ENCODE data around the gene GRIK1.
A peak's percentile ranks its signal among the peaks of the same experiment; 100 is the strongest.

Gene GRIK1

DNA sequence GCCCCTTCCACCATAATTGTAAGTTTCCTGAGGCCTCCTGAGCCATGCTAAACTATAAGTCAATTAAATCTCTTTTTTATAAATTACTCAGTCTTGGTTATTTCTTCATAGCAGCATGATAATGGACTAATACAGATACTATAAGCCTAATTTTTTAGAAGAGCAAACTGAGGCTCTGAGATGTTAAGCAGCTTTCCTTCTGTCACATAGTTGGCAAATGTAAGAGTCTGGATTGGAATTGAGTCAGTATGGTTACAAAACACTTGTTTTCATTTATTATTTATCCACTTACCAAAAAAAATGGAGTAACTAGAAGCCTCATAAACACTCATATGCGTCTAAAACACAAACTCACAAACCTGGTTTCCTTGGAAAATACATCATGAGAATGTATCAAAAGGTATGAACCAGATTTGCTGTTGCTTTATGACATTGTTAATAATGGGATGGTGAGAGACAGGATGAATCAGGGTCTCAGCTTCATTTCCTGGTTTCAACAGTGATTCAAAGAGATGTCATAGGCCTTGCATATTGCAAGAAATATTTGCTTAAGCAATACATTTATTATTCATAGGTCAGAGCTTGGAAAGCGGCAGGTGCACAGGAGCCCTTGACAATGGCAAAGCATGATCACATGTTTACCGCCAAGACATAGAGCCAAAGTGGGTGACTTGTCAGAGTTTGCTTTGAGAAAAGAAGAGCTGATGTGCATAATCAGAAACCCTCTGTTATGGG, 221.5 kb downstream of the GRIK1 start:
- peak; percentile 60 for DNase-seq (ENCODE audit: low read depth)

DNA sequence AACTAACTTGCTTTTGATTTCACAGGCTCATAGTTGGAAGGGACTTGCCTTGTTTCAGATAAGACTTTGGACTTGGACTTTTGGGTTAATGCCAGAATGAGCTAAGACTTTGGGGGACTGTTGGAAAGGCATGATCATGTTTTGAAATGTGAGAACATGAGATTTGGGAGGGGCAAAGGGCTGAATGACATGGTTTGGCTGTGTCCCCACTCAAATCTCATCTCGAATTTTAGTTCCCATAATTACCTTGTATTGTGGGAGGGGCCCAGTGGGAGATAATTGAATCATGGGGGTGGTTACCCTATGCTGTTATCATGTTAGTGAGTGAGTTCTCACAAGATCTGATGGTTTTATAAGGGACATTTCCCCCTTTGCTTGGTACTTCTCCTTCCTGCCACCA, 222.1 kb downstream of the GRIK1 start:
- DNase-seq (ENCODE audit: low read depth): no peak

DNA sequence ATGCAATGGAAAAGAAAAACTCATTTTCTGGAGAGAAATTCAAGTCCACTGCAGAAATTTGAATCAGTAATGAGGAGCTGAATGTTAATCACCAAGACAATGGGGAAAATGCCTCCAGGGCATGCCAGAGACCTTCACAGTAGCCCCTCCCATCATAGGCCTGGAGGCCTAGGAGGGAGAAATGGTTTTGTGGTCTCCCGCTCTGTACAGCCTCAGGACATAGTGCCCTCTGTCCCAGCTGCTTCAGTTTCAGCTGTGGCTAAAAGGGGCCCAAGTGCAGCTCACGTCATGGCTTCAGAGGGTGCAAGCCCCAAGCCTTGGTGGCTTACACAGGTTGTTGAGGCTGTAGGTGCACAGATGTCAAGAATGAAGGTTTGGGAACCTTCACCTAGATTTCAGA, 223.0 kb downstream of the GRIK1 start:
- DNase-seq (ENCODE audit: low read depth): no peak

DNA sequence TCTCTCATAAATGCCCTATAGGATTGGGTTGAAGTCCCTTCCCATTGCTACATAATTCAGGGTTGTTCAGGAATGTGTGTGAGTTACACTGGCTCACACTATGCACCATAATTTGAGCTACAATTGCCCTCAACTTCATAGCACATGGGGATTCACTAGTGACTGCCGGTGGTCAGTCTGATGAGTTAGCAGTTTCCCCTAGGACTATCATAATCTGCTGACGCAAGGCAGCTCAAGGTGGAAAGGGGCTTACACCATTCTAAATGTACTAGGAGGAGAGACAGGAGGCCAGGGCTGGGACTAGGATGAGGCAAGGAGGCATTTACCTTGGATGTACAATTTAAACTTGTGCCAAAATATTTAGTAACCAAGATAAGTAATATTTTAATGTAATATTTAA, 224.7 kb downstream of the GRIK1 start:
- DNase-seq (ENCODE audit: low read depth): no peak

DNA sequence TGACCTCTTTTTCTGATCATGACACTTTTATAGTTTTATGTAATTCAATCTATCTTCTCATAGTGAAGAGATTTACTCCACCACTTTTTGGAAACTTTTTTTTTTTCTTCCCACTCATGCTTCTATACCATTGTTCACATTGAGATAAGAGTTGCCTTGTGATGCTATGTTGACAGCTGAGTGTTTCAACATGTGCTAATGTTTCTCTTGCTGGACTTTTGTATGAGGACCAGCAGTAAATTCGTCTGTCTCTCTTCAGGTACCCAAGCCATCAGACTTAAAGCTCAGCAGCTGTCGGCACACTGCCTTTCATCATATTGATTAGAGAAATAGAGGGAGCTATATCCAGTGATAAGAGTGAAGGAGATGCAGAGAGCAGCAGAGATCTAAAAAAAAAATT, 227.0 kb downstream of the GRIK1 start:
- DNase-seq (ENCODE audit: low read depth): no peak

DNA sequence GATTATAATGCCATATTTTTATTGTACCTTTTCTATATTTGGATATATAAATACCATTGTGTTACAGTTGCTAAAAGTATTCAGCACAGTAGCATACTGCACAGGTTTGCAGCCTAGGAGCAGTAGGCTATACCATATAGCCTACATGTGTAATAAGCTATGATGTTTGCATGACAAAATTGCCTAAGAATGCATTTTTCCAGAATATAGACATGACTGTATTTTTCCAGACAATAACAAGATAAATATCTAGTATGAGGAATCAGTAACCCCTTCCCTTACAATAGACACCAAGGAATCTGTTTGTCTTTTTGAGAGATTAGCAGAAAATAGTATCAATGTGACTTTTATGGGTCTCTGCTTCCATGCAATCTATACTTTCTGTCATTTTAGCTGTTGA, 228.6 kb downstream of the GRIK1 start:
- peak; percentile 9 for DNase-seq (ENCODE audit: low read depth)

DNA sequence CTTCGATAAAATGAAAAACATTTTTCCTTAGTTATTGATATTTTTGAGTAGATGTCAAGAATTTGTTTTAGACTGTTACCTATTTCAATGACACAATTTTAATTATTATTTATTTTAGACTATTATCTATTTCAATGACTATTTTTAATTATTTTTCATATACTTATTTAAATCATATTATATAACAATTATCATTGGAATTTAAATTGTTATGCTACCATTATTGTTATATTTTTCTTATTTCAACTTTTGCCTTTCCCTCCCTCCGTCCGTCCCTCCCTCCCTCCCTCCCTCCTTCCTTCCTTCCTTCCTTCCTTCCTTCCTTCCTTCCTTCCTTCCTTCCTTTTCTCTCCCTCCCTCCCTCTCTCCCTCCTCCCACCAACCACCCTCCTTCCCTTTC, 229.3 kb downstream of the GRIK1 start:
- DNase-seq (ENCODE audit: low read depth): no peak

DNA sequence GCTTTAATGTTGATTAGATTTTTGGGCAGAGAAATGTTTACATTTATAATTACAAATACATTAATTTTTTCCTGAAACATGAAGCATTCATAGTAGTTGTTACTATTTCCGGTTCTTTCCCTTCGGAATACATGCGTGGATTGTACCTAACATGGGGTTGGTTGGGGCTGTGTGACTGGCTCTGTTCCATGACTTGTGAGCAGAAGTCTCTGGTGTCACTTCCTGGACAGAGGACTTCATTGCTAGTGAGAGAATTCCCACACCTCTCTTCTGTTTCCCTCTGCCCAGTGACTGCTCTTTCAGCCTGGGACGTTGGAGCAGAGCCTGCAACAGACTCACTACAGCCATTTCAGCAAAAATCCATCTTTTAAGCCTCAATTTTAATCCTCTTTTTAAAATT, 231.4 kb downstream of the GRIK1 start:
- no peak for DNase-seq (ENCODE audit: low read depth)

DNA sequence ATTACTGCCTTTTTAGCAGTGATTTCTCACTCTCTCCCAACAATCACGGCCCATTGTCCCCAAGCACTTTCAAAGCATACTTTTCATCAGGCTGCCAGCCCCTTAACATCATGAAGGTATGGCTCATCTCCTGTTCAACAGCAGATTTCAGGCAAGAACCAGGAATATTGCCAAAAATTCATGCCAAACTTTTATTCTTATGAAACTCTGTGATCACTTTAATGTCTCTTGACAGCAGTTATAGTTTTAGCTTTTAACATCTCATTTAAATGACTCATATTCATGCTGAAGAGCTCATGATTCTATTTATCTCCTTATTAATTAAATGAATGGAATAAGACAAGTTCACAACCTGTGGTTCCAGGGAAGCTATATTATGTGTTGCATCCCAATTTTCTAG, 235.1 kb downstream of the GRIK1 start:
- no peak for DNase-seq (ENCODE audit: low read depth)

DNA sequence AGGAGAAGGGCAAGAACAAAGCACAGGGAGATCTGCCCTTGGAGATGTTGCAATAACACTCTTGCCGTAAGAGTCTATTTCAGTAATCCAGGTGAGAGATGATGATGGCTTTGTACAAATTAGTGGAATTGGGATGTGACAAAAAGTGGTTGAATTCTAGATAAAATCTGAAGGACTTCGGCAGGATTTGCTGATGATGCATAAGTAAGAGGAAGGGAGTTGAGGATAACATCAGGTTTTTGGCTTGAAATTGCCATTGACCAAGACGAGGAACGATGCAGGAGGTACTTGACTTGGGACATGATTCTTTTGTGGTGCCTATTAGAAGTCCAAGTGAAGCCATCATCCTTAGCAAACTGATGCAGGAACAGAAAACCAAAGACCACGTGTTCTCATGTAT, 238.1 kb downstream of the GRIK1 start:
- DNase-seq (ENCODE audit: low read depth): no peak

DNA sequence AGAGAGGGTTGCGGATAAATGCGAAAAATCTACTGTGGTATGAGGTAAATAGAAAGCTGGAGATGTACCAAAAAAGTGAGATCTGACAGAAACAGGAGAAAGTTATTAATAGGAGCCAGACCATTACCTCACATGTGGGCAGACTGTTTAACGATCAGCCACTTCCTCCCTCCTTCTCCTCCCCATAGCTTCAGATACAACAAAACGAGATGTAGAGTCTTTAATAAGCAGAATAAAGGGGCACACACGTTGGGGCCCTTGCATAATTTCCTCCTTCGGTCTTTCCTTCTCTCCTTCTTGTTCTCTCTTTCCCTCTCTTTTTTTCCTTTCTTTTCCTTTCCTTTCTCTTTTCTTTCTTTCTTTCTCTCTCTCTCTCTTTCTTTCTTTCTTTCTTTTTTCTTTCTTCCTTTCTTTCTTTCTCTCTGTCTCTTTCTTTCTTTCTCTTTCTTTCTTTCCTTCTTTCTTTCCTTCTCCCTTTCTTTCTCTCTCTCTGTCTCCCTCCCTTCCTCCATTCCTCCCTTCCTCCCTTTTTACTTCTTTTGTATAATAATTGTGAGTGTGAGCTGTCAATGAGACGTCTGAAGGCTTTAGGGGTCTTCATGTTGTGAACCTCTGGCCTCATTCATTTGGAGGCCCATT, 242.1 kb downstream of the GRIK1 start:
- no peak for DNase-seq (ENCODE audit: low read depth)

DNA sequence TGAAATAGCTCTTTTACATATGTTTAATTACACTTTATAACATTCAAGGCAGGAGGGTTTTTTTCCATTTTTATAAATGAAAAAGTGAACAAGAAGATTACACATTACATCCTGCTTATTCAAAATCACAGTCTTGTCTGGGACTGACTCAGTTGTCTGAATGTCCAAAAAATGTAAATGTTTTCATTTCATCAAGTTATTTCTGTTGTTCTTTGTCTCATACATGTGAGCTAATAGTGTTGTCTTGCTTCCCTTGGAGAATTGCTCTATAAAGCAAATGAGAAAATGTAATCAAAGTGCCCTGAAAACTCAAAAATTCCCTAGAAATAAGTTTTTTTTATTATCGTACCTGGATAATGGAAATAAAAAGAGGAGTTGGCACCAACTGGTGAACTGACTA, 242.9 kb downstream of the GRIK1 start:
- no peak for DNase-seq (ENCODE audit: low read depth)

DNA sequence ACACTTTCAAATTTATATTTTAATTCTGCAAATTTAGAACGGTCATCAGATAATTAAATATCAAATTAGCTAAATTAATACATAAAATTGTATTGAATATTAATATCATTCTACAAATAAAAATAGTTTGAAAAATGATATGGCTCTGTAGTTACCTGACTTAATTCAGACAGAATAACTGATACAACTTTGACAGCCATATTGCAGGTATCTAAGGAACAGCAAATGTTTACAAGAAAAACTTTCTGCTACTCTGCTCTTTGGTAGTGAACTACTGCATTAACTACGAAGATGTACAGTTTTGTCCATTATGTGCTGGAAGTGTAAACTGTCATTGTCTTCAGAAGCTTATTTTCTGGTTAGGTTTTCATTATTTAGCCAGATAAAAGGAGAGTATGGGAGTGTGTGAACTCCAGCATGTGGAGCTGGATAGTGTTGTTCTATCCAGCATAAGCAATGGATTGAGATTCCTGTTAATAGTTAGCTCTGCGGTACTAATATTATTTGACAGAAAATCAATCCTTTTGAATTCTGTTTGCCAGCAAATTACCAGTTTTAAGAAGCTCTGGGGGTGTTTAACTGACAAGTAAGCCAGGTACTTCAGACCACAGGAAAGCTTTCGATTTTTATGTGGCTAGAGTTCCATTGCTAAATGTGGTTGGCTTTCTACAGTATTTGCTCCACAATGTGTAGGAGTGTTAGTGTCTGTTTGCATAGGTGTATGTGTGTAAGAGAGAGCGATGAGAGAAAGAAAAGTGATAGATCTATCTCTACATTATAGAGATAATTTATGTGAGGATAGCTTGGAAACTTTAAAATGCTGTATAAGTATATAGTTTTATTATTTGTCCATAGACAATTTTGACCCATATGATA, 247.9 kb downstream of the GRIK1 start:
- DNase-seq (ENCODE audit: low read depth): no peak

DNA sequence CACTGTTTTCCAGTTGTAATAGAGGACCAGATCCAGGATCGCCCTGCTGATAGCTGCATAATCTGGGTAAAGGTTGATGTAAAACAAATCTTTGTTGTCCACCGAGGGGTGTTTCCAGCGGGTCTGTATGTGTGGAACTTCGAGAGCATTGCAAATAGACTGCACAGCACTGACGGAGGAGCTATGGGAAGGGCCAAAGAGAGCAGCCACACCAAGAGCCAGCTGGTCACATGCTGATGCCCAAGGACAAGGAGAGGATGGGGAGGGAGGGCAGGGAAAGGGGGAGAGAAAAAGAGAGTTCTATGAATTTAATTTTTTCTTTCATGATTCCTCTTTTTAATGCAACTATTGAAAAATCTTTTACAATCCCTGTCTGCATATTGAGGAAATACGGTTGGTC, 250.0 kb downstream of the GRIK1 start:
- DNase-seq (ENCODE audit: low read depth): no peak

DNA sequence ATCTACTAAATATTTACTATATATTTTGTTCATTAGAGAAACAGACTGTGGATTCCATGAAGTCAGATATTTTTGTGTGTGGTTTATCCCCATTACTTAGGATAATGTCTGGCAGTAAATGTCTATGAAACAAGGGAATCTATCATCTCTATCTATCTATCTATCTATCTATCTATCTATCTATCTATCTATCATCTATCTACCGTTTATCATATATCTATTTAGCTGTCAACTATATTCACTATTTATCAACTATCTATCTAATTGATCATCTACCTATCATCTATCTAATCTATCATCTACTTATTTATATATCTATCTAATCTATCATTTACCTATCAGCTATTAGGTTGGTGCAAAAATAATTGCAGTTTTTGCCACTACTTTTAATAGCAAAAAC, 255.7 kb downstream of the GRIK1 start:
- no peak for DNase-seq (ENCODE audit: low read depth)

DNA sequence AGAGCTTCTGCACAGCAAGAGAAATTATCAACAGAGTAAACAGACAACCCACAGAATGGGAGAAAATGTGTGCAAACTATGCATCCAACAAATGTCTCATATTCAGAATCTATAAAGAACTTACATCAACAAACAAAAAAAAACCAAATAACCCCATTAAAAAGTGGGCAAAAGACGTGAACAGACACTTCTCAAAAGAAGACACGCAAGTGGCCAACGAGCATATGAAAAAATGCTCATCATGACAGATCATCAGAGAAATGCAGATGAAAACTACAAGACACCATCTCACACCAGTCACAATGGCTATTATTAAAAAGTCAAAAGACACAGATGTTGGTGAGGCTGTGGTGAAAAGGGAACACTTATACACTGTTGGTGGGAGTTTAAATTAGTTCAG, 257.0 kb downstream of the GRIK1 start:
- no peak for DNase-seq (ENCODE audit: low read depth)

DNA sequence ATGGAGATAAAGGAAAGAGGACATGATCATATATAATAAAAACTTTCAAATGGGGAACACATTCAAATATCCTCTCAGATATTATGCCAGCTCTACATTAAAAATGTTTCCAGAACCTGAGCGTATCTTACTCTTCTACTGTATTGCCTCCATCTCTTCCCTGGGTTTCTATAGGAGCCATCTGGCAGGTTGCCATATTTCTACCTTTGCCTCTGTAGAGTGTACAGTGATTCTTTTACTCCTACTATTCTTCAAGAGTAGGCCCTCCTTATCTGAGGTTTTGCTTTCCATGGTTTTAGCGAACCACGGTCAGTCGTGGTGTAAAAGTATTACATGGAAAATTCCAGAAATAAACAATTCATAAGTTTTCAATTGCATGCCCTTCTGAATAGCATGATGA, 259.5 kb downstream of the GRIK1 start:
- DNase-seq (ENCODE audit: low read depth): no peak

DNA sequence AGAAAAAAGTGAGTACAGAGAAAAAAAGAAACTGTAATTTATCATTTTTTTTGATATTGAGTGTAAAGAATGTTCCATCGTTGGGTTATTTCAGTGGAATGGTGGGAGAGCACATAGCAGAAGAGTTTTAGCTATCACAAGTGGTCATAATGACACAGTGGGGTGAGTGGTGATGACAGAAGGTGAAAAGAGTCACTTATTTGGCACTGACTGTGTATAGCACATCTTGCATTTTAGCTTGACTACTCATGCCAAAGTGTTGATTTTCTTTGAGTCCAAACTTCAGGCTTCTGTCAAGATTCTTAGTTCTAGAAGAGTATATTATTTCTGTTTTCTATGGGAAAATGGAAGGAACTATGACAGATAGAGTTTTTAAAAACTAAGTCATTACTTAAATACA, 261.2 kb downstream of the GRIK1 start:
- DNase-seq (ENCODE audit: low read depth): no peak

DNA sequence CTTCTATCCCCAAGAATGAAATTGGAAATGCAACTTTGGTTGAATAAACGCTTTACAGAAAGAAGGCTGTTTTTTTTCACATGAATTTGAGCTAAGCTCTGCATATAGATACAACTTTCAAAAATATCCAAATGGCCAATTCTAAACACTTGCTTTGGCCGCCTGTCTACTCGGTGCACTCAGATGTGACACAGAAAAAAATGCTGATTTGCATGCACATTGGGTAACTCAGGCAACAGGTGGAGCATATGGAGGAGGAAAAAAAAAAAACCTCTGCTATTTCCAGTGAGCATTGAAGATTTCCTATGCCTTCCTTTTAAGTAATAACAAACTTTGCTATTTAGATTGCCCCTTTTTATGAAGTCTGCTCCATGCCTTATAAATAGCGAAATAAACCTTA, 262.5 kb downstream of the GRIK1 start:
- DNase-seq (ENCODE audit: low read depth): no peak

DNA sequence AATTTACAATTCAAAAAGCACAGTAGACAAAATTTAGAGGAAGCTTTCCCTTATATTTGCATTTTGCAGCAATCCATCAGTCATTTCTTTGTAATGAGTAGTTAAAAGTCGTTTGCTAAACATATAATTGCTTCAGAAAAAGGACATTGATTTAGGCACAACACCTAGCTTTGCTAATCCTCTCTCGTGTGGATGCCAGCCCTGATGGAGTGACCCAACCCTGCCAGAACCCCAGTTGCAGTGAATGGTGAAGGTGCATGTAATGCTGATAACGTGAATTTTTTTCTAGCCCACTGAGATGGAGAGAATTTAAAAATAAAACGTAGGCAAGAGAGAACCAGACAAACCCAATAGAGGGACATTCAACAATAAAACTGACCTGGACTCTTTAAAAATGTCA, 263.4 kb downstream of the GRIK1 start:
- no peak for DNase-seq (ENCODE audit: low read depth)

DNA sequence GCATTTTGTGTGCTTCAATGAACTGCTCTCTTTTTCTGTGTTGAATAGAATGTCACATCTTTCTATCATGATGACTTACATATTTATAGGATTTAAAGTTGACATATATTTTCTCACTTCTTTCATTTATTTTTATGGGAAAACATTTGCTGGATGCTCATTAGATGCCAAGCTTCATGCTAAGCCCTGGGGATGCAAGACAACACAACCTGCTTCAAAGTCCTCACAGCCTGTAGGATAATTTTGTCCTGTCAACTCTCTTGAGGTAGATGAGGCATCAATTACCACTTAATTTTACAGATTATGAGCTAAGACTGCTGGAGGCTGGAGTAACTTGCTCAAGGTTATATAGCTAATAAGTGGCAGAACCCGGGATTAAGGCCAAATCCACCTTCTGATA, 264.3 kb downstream of the GRIK1 start:
- DNase-seq (ENCODE audit: low read depth): no peak

DNA sequence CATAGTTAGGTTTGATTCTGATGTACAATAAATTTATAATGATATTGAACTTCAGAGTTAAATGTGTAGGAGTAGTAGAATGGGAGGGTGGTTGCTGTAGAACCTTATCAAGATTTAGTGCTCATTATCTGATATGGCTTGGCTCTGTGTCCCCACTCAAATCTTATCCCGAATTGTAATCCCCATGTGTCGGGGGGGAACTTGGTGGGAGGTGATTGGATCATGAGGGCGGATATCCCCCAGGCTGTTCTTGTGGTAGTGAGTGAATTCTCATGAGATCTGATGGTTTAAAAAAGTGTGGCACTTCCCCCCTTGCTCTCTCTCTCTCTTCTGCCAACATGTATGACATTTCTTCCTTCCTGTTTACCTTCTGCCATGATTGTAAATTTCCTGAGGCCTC, 265.5 kb downstream of the GRIK1 start:
- no peak for DNase-seq (ENCODE audit: low read depth)

DNA sequence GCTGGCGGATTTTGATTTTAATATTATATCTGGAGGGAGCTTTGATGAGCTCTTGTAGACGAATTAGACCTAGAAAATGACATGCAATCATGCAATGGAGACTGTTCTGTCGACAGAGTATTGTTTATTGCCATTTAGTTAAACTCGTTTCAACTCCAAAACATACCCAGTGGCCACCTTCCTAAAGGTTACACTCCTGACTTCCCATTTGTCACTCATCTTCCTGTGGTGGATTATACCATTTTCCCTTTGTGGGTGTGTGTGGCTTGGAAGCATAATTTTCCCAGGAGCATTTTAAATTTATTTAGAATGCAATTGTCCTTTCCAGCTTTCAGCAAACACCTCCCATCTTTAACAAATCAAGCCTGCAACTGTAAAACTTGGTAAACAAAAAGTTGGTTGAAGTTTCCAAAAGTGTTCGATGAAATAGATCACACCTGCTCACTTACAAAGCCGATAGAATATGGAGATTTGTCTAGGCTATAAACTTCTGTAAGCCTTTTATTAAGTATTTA, 266.6 kb downstream of the GRIK1 start:
- no peak for DNase-seq (ENCODE audit: low read depth)

Measured in HS-5 (cell line).